Stimulated activated CD4-positive, alpha-beta T cell treated with anti-CD3 and anti-CD28 coated beads, Interleukin-4, amount 100 ng/mL, for 48 hours (primary cell): ENCODE data around the gene CETP.

Experiments used
- DNase-seq, 2 donors: peaks; one replicate each; pipeline ENCODE4 v3.0.0-alpha.2; 2020; ENCODE audit warnings: low read depth in 2 of 2

CETP gene

GRCh38 chr16:56961851-56962281 is at the start of gene CETP:
CETP (plus strand) TSS chr16:56961950; CDS start chr16:56961980, 30 bp downstream.
- DNase-seq = no peak

- no peak for DNase-seq
Measured at GRCh38 chr16:56912746-56913708, 48.7 kb upstream of the CETP start.

- no peak for DNase-seq
Measured at GRCh38 chr16:56914896-56915295, 46.9 kb upstream of the CETP start.

GRCh38 chr16:56915336-56916119 is 46.2 kb upstream of the CETP start:
- no peak for DNase-seq

- no peak for DNase-seq
Measured at GRCh38 chr16:56916571-56917403, 45.0 kb upstream of the CETP start.

GRCh38 chr16:56918467-56919012 is 43.2 kb upstream of the CETP start:
- no peak for DNase-seq

GRCh38 chr16:56919099-56919800 is 42.5 kb upstream of the CETP start:
- DNase-seq = no peak

- no peak for DNase-seq
Measured at GRCh38 chr16:56921571-56921970, 40.2 kb upstream of the CETP start.

GRCh38 chr16:56923481-56924091 is 38.2 kb upstream of the CETP start:
- DNase-seq = no peak

- no peak for DNase-seq
Measured at GRCh38 chr16:56927471-56927870, 34.3 kb upstream of the CETP start.

- no peak for DNase-seq
Measured at GRCh38 chr16:56929639-56930038, 32.1 kb upstream of the CETP start.

GRCh38 chr16:56930486-56931270 is 31.1 kb upstream of the CETP start:
- no peak for DNase-seq

- no peak for DNase-seq
Measured at GRCh38 chr16:56931271-56931891, 30.4 kb upstream of the CETP start.

- peak; percentile 97 to 98 for DNase-seq
Measured at GRCh38 chr16:56931892-56932720, 29.6 kb upstream of the CETP start, which contains the start of gene HERPUD1. HERPUD1 (plus strand) TSS chr16:56932142; CDS start chr16:56932245, 103 bp downstream.

- DNase-seq = peak in 1 of 2 donors; percentile 25
Measured at GRCh38 chr16:56932721-56933619, 28.8 kb upstream of the CETP start.

- DNase-seq = no peak
Measured at GRCh38 chr16:56933828-56934598, 27.7 kb upstream of the CETP start.
